RWPE1 (cell line): ENCODE measurements around the gene CHKA.

Experiments used
- CTCF ChIA-PET: fragments of 350-600 bp; sonication (Branson Sonifier 250); formaldehyde crosslinking; extraction: SDS; loops from one replicate; lab custom pipeline; 2021; lab: Yijun Ruan, JAX
- POLR2A ChIA-PET: fragments of 400-600 bp; formaldehyde crosslinking; extraction: SDS; loops from one replicate; lab custom pipeline; 2020; ENCODE audit warnings: antibody characterized with exemption; ENCODE audit not compliant: low non-redundant PET; lab: Yijun Ruan, JAX
- DNase-seq: peaks from one replicate; pipeline ENCODE4 v3.0.0; 2012; ENCODE audit warnings: low spot score
- H3K27ac ChIP-seq: fragments of 450-650 bp; 2 replicates; pipeline ENCODE4 v1.5.1; 2017
- CTCF ChIP-seq: fragments of 450-650 bp; conservative IDR thresholded peaks from 2 replicates; pipeline ENCODE4 v1.5.1; 2017; ENCODE audit warnings: low read depth, mild to moderate bottlenecking

Gene CHKA

GRCh38 chr11:68121067-68121899, at the start of gene CHKA:
CHKA (minus strand) TSS chr11:68121388; CDS start chr11:68121177, 211 bp downstream.
- ChIA-PET POLR2A (interaction anchor here (0.5 kb wide), 1 partner anchor 57 kb away, joined by 4 read pairs; no protein-coding TSS in a partner anchor), CTCF (no interaction called here)
- H3K27ac ChIP-seq, result peak within 1 kb of the TSS; percentile 81
- TF ChIP-seq CTCF, result no peak
- DNase-seq, result peak; percentile 90

- DNase-seq, result no peak
- ChIA-PET CTCF (no interaction called here), POLR2A (no interaction called here)
- H3K27ac ChIP-seq, result no peak overlapping the region
- no peak for TF ChIP-seq CTCF
Measured at GRCh38 chr11:68169442-68169841, 48.3 kb upstream of the CHKA start.

- DNase-seq, result no peak
- TF ChIP-seq CTCF, result no peak
- ChIA-PET CTCF (no interaction called here), POLR2A (no interaction called here)
- H3K27ac ChIP-seq, result no peak overlapping the region
Measured at GRCh38 chr11:68168694-68169093, 47.5 kb upstream of the CHKA start.

- ChIA-PET CTCF (no interaction called here), POLR2A (no interaction called here)
- TF ChIP-seq CTCF, result no peak
- no peak for DNase-seq
- no peak overlapping the region for H3K27ac ChIP-seq
Measured at GRCh38 chr11:68167474-68167873, 46.3 kb upstream of the CHKA start.

- POLR2A ChIA-PET, result no interaction called here
- H3K27ac ChIP-seq, result no peak overlapping the region
- CTCF ChIA-PET, result no interaction called here
- DNase-seq, result no peak
- TF ChIP-seq CTCF, result no peak
Measured at GRCh38 chr11:68166969-68167368, 45.8 kb upstream of the CHKA start.

GRCh38 chr11:68165601-68166000, 44.4 kb upstream of the CHKA start:
- ChIA-PET CTCF (no interaction called here), POLR2A (interaction anchor here (0.6 kb wide), 1 partner anchor 279 kb away, joined by 7 read pairs; no protein-coding TSS in a partner anchor)
- no peak for DNase-seq
- no peak for TF ChIP-seq CTCF
- H3K27ac ChIP-seq, result no peak overlapping the region
